HG03457 (cell line): ENCODE results near the gene MBOAT2.

Experiments used
- ATAC-seq: cut with Tn5 transposase; IDR thresholded peaks from one replicate; pipeline ENCODE4 v1.9.1; 2021; ENCODE audit warnings: moderate number of reproducible peaks; ENCODE audit not compliant: unreplicated experiment

The MBOAT2 gene

DNA sequence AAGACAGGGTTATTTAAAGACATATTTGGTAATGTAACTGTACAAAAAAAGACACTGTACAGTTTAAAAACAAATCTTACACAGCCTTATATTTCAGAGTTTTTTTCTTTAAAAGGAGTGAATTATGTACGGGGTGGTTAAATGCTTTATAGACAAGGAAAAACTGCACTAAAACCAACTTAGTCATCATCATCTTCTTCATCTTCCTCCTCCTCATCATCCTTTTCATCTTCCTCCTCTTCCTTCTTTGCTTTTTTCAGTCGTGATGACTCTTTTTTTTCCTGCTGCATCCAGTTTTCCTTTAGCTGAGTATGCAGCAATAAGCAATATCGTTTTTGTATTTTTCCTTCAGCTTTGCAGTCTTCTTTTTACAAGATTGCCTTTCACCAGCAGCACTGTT is 14.6 kb upstream of the MBOAT2 start:
- no peak for ATAC-seq

DNA sequence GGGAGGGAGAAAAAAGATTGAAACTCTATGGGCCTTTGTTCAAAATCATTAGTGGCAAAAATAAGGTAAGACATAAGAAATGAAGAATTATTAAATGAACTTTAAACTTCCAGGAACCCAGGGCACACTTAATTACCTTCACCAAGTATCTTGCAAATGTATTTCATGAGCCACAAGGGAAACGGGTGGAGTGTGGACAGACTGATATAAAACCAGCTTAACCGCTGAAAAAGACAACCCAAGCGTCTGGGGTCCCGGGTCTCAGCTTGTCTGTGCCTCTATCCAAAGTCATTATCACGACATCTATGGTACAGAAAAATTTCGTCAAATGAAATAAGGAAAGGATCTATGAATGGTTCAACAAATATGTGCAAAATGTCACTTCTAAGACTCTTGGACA is 13.9 kb upstream of the MBOAT2 start:
- ATAC-seq: no peak

GRCh38 chr2:9015998-9016397 is 12.5 kb upstream of the MBOAT2 start:
- no peak for ATAC-seq

GRCh38 chr2:9013403-9013802 is 9.9 kb upstream of the MBOAT2 start:
- ATAC-seq: no peak

DNA sequence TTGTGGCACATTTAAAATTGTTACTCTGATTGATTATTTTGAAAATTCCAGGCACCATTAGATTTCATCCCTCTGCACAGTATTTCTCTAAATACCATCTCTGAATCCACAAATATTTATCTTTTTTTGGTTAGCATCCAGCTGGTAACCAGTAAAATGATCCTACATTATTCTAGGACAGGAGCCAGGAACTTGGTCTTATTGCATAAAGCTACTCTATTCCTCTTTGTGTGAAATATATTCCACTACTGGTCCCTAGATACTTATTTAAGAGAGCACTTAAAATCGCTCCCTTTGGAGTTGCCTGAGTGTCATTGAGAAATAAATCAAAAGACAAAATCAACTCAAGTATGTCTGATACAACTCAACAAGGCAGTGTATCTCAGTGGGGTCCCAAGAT is 7.4 kb upstream of the MBOAT2 start:
- ATAC-seq: no peak

DNA sequence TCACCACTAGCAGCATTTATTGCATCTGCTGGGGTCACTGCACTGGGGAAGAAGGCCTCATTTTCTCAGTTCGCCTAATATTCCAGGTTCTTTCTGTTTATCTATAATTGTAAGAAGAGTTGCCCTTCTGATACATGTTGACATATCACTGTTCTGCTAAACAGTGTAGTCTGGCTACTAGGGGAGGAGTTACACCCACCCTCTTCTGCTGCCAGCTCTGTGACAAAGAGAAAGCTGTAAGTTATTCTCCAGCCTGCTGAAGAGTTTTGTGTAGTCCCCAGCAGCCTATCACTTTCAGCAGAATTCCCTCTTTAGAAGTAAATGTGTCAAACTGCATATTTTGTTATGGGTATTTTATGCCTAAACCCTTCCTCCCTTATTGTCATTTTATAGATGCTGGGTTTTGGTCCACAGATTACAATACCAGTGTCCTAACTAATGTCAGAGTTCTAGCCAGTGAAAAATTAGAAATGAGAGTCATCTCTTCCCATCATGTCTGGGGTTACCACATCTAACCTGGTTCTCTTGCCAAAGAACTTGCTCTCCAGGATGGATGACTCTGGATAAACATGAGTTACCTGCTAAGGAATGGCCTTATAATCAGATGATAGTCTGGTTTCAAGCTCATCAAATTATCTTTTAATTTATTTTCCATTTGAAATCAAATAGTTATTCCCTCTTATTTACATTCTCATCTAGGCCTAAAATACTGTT is 5.6 kb upstream of the MBOAT2 start:
- ATAC-seq: no peak

DNA sequence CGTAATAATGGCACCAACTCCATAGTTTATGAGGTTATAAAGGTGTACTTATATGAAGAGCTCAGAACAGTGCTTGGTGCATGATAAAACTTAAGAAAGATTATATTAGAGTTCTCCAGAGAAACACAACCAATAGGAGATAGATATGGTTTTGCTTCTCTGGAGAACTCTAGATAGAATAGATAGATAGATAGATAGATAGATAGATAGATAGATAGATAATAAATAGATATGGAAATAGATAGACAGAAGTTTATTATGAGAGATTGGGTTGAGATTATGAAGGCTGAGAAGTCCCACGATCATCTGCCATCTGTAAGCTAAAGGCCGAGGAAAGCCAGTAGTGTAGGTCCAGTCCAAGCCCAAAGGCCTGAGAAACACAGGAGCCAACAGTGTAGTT is 2.9 kb upstream of the MBOAT2 start:
- no peak for ATAC-seq

- ATAC-seq: no peak
Measured at GRCh38 chr2:9004338-9005204, 1.1 kb upstream of the MBOAT2 start.

GRCh38 chr2:9003366-9003615 is 193 bp downstream of the MBOAT2 start:
- no peak for ATAC-seq

- no peak for ATAC-seq
Measured at GRCh38 chr2:9002637-9003365, 683 bp downstream of the MBOAT2 start.

DNA sequence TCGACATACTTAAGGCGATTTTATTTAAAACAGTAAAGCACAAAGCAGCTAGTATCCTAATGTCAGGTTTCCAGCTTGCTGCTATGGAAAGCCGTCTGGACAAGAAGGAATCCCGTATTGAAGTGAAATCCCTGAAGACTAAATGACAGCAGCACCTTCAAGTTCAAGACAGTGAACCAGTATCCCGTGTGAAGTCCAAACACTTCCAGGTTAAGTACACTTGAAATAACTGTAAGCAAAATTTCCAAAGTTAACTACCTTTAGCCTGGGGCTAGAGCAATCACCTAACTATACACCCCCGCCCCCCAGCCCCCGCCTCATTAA is 1.2 kb downstream of the MBOAT2 start:
- no peak for ATAC-seq

- no peak for ATAC-seq
Measured at GRCh38 chr2:9001778-9002177, 1.7 kb downstream of the MBOAT2 start.

DNA sequence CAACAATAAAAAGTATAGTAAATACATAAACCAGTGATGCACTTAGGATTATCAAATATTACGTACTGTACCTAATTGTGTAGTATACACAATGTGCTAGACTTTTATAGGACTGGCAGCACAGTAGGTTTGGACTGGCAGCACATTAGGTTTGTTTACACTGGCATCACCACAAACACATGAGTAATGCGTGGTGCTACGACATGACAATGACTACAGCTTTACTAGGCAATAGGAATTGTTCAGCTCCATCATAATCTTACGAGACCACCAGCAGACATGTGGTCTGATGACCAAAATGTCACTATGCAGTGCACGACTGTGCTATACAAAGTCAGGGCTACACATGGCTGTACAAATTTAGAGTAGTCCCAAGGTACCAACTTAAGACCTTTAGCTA is 2.3 kb downstream of the MBOAT2 start:
- no peak for ATAC-seq

GRCh38 chr2:9000442-9000841 is 3.0 kb downstream of the MBOAT2 start:
- ATAC-seq: no peak

GRCh38 chr2:8999797-9000196 is 3.7 kb downstream of the MBOAT2 start:
- ATAC-seq: no peak

DNA sequence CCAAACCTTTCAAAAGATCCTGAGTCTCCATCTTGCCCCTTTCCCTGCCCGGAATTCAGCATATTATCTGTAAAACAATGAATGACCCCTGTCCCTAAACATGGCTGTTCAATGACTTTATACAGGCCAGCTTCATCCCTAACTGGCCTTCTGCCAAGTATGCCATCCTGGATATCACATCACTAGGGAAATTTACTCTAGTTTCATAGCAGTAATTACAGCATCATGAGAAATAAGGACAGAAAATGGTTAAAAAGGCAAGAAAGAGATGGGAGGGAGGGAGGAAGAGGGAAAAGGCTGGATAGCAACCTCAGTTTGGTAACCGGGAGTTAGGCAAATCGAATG is 4.4 kb downstream of the MBOAT2 start:
- ATAC-seq: no peak

GRCh38 chr2:8998418-8999101 is 4.9 kb downstream of the MBOAT2 start:
- ATAC-seq: no peak

DNA sequence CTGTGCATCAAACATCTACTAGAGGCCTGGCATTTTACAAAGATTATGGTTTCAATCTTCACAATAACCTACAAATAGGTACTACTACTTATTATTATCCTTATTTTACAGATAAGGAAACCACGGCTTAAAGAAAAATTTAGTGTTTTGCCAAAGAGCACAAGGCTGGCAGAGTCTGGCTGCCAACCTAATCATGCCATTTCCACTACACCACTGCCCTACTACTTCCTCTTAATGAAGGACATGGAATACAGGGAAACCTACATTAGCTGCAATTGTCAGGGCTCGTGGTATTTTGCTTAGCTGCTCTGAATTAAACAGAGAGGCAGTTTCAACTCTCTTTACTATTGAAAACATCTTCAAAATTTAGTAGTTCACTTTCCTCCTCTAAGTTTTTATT is 5.9 kb downstream of the MBOAT2 start:
- ATAC-seq: no peak

DNA sequence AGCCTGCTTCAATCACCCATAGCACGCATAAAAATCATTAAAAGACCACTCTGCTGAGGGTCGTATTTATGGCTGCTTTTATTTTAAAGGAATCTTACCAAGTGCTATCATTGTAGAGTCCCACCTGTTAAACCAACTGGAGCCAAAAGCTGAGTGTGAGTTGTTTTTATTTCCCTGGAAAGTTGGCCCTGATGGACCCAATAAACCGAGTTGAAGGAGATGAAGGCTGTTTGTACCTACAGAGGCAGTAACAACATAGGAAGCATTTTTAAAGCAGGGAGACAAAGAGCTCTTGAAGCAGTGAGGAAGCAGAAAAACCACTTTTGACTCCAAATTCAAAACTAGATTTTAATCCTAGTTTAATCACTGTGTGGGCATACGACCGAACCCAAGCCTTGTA is 6.4 kb downstream of the MBOAT2 start:
- no peak for ATAC-seq

GRCh38 chr2:8996006-8996405 is 7.5 kb downstream of the MBOAT2 start:
- no peak for ATAC-seq

DNA sequence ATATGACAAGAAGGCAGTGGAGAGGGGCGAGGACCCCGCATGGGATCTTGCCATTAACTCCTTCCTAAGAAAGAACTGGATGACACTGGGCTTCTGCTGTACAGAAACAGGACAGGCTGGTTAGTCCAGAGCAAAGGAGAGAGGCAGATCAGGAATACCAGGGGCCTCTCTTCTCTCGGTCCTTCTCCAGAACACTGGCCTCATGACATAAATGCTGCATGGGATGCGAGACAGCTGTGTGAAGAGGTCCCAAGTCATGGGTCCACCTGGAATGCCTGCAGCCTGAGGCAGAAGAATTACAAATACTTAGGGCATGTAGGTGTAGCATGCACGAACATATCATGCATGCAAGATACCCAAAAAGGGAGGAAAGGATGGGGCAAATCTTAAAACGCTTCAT is 9.1 kb downstream of the MBOAT2 start:
- no peak for ATAC-seq

DNA sequence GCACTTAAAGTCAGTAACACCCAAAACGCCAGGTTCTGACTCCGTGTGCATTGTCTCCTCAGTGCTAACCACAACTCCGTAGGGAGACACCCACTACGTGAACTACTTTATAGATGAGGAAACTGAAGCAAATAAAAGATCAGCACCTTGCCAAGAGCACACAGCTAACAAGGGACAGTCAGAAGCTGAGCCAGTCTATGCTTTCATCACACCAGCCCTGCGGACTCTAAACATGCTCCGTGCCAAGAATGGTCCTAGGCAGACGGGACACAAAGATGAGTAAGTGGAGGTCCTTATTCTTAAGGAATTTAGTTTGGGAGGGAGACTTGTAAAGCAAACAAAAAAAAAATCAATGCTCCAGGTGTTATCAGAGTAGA is 9.6 kb downstream of the MBOAT2 start:
- no peak for ATAC-seq
